AG20443 (cell line): ENCODE measurements around the gene HOXB8.

Source experiments
- DNase-seq: peaks from one replicate; pipeline ENCODE4 v3.0.0; 2012; ENCODE audit warnings: low spot score, mixed read lengths

Gene HOXB8

GRCh38 chr17:48567646-48568354 lies 47.3 kb downstream of the HOXB8 start:
- DNase-seq: no peak

GRCh38 chr17:48567209-48567608 lies 47.9 kb downstream of the HOXB8 start:
- no peak for DNase-seq

GRCh38 chr17:48566717-48567116 lies 48.4 kb downstream of the HOXB8 start:
- no peak for DNase-seq

GRCh38 chr17:48565925-48566710 lies 49.0 kb downstream of the HOXB8 start:
- DNase-seq: no peak

GRCh38 chr17:48565022-48565554 lies 50.0 kb downstream of the HOXB8 start:
- no peak for DNase-seq

- DNase-seq: peak; percentile 78
Measured at GRCh38 chr17:48564188-48565021, 50.7 kb downstream of the HOXB8 start.

GRCh38 chr17:48563867-48564187 lies 51.3 kb downstream of the HOXB8 start:
- DNase-seq: no peak

- DNase-seq: no peak
Measured at GRCh38 chr17:48563385-48563838, 51.7 kb downstream of the HOXB8 start.

GRCh38 chr17:48562934-48563333 lies 52.2 kb downstream of the HOXB8 start:
- no peak for DNase-seq
